Neural crest cell (in vitro differentiated cells): ENCODE data around the gene NMRK1. TPM values are rescaled to one million over a fixed set of nuclear protein-coding genes. Genes with fewer than 3 reads are reported as not detected.

Experiments used
- DNase-seq: peaks from one replicate; pipeline ENCODE4 v3.0.0; 2021; ENCODE audit warnings: low read depth, mixed read lengths, low spot score
- H3K27ac Mint-ChIP-seq: one replicate; pipeline ENCODE4 v1.8.0; 2021; ENCODE audit warnings: mild to moderate bottlenecking, mixed read lengths; ENCODE audit not compliant: unreplicated experiment
- H3K27me3 Mint-ChIP-seq: 2 replicates; pipeline ENCODE4 v1.8.0; 2021; ENCODE audit warnings: low read depth, mild to moderate bottlenecking, mixed read lengths
- H3K36me3 Mint-ChIP-seq: 2 replicates; pipeline ENCODE4 v1.8.0; 2021; ENCODE audit warnings: low read depth, mild to moderate bottlenecking, mixed read lengths
- H3K4me1 Mint-ChIP-seq: 2 replicates; pipeline ENCODE4 v1.8.0; 2021; ENCODE audit warnings: mixed read lengths
- H3K4me3 Mint-ChIP-seq: one replicate; pipeline ENCODE4 v1.8.0; 2021; ENCODE audit warnings: mild to moderate bottlenecking, mixed read lengths
- H3K9me3 Mint-ChIP-seq: 2 replicates; pipeline ENCODE4 v1.8.0; 2021; ENCODE audit warnings: mixed read lengths
- total RNA-seq: library from RNA; stranded (reverse); gene quantifications from 2 replicates; pipeline ENCODE4 v1.2.1, GENCODE V29; 2021
- TF ChIP-seq, protein P1 (sequence below): fragments of 200-600 bp; sonication (generic); conservative IDR thresholded peaks from 2 replicates; pipeline ENCODE4 v1.5.0; 2021; ENCODE audit warnings: antibody characterized with exemption, mild to moderate bottlenecking

The NMRK1 gene
- total RNA-seq, 1 donor from 2014 or later = 1.2 TPM

DNA sequence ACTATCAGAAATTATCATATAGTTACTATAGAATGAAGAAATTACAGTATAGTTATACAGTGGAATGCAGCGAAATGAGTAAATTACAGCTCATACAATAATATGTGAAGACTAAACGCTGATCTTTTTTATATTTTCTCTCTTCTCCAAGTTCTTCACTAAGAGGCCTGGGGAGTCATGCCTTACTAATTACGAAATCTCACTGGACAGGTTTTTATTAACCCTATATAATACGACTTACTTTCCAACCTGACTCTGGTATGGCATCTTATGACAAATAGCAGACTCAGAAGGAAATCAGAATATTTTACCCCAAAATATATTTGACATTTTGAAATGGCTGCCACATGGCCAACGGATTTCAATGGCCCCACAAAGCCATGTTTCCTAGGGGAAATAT, 68.9 kb downstream of the NMRK1 start:
- H3K4me3 Mint-ChIP-seq = no peak overlapping the region
- H3K36me3 Mint-ChIP-seq = peaks cover 9% of the 10 kb centered on the region
- H3K4me1 Mint-ChIP-seq = no peaks in the 10 kb centered on the region
- no peak overlapping the region for H3K27ac Mint-ChIP-seq
- TF ChIP-seq, protein P1, sequence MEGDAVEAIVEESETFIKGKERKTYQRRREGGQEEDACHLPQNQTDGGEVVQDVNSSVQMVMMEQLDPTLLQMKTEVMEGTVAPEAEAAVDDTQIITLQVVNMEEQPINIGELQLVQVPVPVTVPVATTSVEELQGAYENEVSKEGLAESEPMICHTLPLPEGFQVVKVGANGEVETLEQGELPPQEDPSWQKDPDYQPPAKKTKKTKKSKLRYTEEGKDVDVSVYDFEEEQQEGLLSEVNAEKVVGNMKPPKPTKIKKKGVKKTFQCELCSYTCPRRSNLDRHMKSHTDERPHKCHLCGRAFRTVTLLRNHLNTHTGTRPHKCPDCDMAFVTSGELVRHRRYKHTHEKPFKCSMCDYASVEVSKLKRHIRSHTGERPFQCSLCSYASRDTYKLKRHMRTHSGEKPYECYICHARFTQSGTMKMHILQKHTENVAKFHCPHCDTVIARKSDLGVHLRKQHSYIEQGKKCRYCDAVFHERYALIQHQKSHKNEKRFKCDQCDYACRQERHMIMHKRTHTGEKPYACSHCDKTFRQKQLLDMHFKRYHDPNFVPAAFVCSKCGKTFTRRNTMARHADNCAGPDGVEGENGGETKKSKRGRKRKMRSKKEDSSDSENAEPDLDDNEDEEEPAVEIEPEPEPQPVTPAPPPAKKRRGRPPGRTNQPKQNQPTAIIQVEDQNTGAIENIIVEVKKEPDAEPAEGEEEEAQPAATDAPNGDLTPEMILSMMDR = no peak
- no peak for DNase-seq
- no peaks in the 10 kb centered on the region for H3K9me3 Mint-ChIP-seq
- no peaks in the 10 kb centered on the region for H3K27me3 Mint-ChIP-seq

DNA sequence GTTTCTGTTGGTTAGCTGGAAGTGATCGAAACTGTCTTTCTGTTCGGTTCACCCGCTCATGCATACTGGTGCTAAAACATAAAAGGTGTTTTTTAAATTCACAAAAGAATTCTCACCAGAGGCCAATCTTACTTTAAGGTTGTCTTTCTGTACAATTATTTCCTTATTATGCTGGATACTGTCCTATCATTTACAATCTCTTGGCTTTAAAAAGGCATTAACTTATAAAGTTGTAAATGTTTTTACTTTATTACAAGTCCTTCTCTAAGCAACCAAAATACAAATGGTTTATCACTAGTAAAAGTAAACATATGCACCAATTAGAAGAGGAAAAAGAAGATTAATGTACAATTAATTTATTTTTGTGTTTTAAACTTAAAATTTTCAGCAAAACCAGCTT, 70.6 kb downstream of the NMRK1 start:
- DNase-seq = no peak
- H3K4me1 Mint-ChIP-seq = no peaks in the 10 kb centered on the region
- no peak overlapping the region for H3K4me3 Mint-ChIP-seq
- H3K27me3 Mint-ChIP-seq = no peaks in the 10 kb centered on the region
- peaks cover 6% of the 10 kb centered on the region for H3K36me3 Mint-ChIP-seq
- no peak overlapping the region for H3K27ac Mint-ChIP-seq
- H3K9me3 Mint-ChIP-seq = no peaks in the 10 kb centered on the region
- TF ChIP-seq, protein P1 = no peak

DNA sequence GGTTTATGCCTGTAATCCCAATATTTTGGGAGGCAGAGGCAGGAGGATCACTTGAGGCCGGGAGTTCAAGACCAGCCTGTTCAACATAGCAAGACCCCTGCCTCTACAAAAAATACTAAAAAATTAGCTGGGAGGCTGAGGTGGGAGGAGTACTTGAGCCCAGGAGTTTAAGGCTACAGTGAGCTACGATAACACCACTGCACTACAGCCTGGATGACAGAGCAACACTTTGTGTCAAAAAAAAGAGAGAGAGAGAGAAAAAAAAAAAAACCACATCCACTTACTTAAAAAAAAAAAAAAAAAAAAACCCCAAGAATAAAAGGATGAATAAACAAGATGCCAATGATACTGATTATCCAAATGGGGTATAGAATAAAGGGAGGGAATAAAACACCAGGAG, 74.2 kb downstream of the NMRK1 start:
- Mint-ChIP-seq H3K4me3 (no peak overlapping the region), H3K4me1 (no peaks in the 10 kb centered on the region), H3K27ac (no peak overlapping the region), H3K36me3 (peaks cover 12% of the 10 kb centered on the region), H3K27me3 (no peaks in the 10 kb centered on the region), H3K9me3 (no peaks in the 10 kb centered on the region)
- TF ChIP-seq, protein P1 = no peak
- no peak for DNase-seq

Other genes with a start within 250 kb of the NMRK1 start
- gene TRPM6, start 200.2 kb downstream of the NMRK1 start, total RNA-seq = not detected in 2 replicates
- 12.7 and 13.4 TPM in 2 replicates for gene C9orf40, start 135.2 kb downstream of the NMRK1 start, total RNA-seq
- 19.6 and 20.1 TPM in 2 replicates for gene CARNMT1, start 59.9 kb downstream of the NMRK1 start, total RNA-seq
- 4.4 and 5.0 TPM in 2 replicates for gene OSTF1, start 359 bp upstream of the NMRK1 start, total RNA-seq